ENCODE measurements around the gene TAF4.
"Not testable (repeated sequence)": the region's sequence is repeated elsewhere in the genome, so short reads cannot be mapped to it uniquely, and the experiment has no call there.

TAF4 gene

GRCh38 chr20:62058941-62059340 is 6.7 kb downstream of the TAF4 start:
- no peak for DNase-seq (ENCODE audit: low read depth)

GRCh38 chr20:62056975-62057374 is 8.7 kb downstream of the TAF4 start:
- DNase-seq (ENCODE audit: low read depth), result no peak

GRCh38 chr20:62056377-62056776 is 9.3 kb downstream of the TAF4 start:
- DNase-seq (ENCODE audit: low read depth), result no peak

- not testable (repeated sequence) for DNase-seq (ENCODE audit: low read depth)
Observed at GRCh38 chr20:62055862-62056115, 9.9 kb downstream of the TAF4 start.

- no peak for DNase-seq (ENCODE audit: low read depth)
Observed at GRCh38 chr20:62055106-62055861, 10.4 kb downstream of the TAF4 start.

- no peak for DNase-seq (ENCODE audit: low read depth)
Observed at GRCh38 chr20:62054451-62054953, 11.2 kb downstream of the TAF4 start.

- DNase-seq (ENCODE audit: low read depth), result no peak
Observed at GRCh38 chr20:62053465-62054196, 12.1 kb downstream of the TAF4 start.

- DNase-seq (ENCODE audit: low read depth), result no peak
Observed at GRCh38 chr20:62052842-62053464, 12.7 kb downstream of the TAF4 start.

- DNase-seq (ENCODE audit: low read depth), result no peak
Observed at GRCh38 chr20:62052336-62052841, 13.3 kb downstream of the TAF4 start.

- no peak for DNase-seq (ENCODE audit: low read depth)
Observed at GRCh38 chr20:62051546-62052255, 14.0 kb downstream of the TAF4 start.

GRCh38 chr20:62051144-62051543 is 14.5 kb downstream of the TAF4 start:
- DNase-seq (ENCODE audit: low read depth), result no peak

- no peak for DNase-seq (ENCODE audit: low read depth)
Observed at GRCh38 chr20:62050166-62051120, 15.2 kb downstream of the TAF4 start.

GRCh38 chr20:62049342-62050165 is 16.1 kb downstream of the TAF4 start:
- DNase-seq (ENCODE audit: low read depth), result no peak

GRCh38 chr20:62048821-62049291 is 16.8 kb downstream of the TAF4 start:
- DNase-seq (ENCODE audit: low read depth), result no peak

GRCh38 chr20:62048346-62048761 is 17.3 kb downstream of the TAF4 start:
- no peak for DNase-seq (ENCODE audit: low read depth)

- DNase-seq (ENCODE audit: low read depth), result no peak
Observed at GRCh38 chr20:62047666-62048345, 17.9 kb downstream of the TAF4 start.

GRCh38 chr20:62046431-62046830 is 19.2 kb downstream of the TAF4 start:
- DNase-seq (ENCODE audit: low read depth), result no peak

- peak; percentile 25 for DNase-seq (ENCODE audit: low read depth)
Observed at GRCh38 chr20:62045529-62046285, 20.0 kb downstream of the TAF4 start.

- no peak for DNase-seq (ENCODE audit: low read depth)
Observed at GRCh38 chr20:62045118-62045517, 20.6 kb downstream of the TAF4 start.
